ENCODE results near the gene PBRM1. TPM values are rescaled to one million over a fixed set of nuclear protein-coding genes. Genes with fewer than 3 reads are reported as not detected.

Gene PBRM1
- total RNA-seq, 1 donor from 2014 or later: 68.8 TPM

DNA sequence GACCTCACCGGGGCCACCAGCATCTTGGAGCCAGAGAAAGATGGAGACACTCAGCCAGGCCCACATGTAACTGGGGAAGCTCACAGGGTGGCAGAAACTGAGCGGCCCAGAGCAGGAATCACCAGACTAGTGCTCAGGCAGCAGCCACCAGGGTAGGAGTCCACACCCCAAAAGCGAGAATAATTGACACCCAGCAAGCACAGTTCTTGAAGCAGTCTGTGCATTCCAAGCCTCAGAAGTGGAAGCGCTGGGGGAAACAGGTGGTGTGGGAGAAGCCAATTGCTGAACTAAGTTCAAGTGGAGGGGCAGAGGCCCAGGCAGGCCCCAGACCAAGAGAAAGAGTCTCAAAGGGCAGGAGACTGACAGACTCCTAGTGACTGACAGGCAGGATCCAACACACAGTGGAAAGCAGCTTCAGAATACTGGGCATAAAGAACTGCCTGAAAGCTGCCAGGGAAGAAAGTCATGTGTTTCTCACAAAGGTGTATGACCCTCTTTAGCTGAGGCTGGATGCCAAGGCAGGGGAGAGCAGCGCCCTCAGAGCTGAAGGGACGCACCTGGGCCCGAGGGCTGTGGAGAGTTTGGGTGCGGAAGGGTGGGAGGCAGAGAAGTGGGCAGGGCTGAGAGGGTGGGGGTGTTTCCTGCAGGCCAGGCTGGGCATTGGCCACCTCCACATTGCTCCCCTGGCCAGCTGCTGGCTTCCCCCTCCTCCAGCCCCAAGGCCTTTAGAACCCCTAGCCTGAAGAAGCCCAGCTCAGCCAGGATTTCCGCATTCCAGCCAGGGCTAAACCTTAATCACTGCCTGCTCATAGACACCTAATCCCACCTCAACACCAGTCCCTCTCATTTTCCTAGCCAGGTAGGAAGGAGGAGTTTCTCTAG is 159.8 kb downstream of the PBRM1 start:
- no peak overlapping the region for H3K27ac Mint-ChIP-seq
- no peaks in the 10 kb centered on the region for H3K9me3 Mint-ChIP-seq
- intact Hi-C loops (cut with micrococcal nuclease): no loop called here
- H3K27me3 Mint-ChIP-seq (ENCODE audit: insufficient read depth): no peaks in the 10 kb centered on the region
- DNase-seq (ENCODE audit: low spot score): no peak
- peaks cover 6% of the 10 kb centered on the region for H3K36me3 Mint-ChIP-seq (ENCODE audit: low read depth)
- no peak overlapping the region for H3K4me3 Mint-ChIP-seq
- no peaks in the 10 kb centered on the region for H3K4me1 Mint-ChIP-seq (ENCODE audit: low read depth)

DNA sequence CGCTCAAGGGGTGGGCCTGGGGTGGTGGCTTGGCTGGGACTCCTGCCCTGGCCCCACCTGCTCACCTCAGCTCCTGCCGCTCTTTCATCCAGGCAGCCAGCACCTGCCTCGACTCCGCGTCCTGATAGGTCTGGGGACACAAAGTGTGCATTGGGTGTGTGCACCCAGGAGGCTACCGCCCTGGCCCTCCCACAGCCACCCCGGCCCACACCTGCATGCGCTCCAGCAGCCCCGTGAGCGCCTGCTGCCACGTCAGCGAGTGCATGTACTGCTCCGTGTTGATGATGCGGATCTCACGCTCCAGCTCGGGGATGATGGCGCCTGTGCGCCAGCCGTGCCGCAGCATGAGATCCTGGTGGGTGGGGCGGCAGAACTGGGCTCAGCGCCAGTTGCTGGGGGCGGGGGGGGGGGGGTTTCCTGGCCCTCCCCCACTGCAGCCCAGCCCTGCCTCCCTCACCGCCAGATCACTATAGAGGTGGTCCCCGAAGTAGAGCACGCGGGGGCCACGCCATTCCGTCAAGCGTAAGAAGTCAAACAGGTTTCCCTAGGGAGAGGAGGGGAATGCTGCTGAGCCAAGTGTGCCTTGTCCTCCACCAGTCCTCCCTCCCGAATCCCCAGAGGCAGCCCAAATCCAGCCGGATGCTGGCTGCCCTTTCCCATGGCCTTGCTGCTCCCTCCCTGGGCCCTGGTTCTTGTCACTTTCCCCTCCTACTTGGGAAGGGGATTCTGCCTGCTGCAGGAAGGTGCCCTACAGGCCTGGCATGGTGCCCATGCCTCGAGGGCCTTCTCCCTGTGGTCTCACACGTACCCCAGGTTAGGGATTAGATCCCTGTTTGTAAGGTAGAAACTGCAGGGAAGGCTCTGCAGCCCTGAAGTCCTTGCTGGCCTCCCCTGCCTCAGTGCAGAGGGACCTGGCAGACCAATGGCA is 160.7 kb downstream of the PBRM1 start:
- no peak for DNase-seq (ENCODE audit: low spot score)
- no peak overlapping the region for H3K4me3 Mint-ChIP-seq
- H3K27me3 Mint-ChIP-seq (ENCODE audit: insufficient read depth): no peaks in the 10 kb centered on the region
- peaks cover 6% of the 10 kb centered on the region for H3K36me3 Mint-ChIP-seq (ENCODE audit: low read depth)
- intact Hi-C loops (cut with micrococcal nuclease): no loop called here
- no peaks in the 10 kb centered on the region for H3K9me3 Mint-ChIP-seq
- no peak overlapping the region for H3K27ac Mint-ChIP-seq
- H3K4me1 Mint-ChIP-seq (ENCODE audit: low read depth): no peaks in the 10 kb centered on the region

DNA sequence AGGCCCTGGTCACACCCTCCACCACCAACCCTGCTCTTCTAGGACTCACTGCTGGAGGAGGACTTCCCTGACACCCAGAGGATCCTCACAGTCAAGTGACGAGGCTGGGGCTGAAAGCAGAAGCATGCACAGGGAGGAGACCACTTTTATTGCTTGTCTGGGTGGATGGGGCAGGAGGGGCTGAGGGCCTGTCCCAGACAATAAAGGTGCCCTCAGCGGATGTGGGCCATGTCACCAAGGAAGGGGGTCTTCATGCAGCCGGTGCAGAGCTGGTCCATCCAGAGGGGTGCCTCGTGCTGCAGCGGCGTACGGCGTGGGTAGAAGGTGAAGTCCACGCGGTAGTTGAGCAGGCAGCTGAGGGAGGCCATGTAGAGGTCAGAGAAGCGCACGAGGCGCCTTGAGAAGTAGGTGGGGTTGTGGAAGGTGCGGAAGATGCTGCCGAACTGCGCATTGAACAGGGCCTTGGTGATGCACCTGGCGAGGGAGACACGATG is 161.4 kb downstream of the PBRM1 start:
- no peak overlapping the region for H3K27ac Mint-ChIP-seq

DNA sequence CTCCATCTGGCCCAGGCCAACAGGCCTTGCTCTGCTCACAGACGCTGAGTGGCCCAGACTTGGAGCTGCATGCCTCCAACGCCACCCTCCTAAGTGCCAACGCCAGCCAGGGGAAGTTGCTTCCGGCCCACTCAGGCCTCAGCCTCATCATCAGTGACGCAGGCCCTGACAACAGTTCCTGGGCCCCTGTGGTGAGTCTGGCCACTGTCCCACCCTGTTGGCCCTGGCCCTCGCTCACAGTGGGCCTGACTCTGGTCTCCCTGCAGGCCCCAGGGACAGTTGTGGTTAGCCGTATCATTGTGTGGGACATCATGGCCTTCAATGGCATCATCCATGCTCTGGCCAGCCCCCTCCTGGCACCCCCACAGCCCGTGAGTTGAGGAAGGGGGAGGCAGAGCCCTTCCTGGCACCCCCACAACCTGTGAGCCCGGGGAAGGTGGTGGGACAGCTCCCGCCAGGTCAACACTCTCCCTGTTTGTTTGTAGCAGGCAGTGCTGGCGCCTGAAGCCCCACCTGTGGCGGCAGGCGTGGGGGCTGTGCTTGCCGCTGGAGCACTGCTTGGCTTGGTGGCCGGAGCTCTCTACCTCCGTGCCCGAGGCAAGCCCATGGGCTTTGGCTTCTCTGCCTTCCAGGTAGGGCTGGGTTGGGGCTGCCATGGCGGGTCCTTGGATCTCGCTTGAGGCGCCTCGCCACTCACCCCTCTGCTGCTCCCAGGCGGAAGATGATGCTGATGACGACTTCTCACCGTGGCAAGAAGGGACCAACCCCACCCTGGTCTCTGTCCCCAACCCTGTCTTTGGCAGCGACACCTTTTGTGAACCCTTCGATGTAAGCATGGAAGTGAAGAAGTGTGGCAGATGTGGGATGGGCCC is 162.1 kb downstream of the PBRM1 start:
- DNase-seq (ENCODE audit: low spot score): no peak
- Mint-ChIP-seq H3K9me3 (no peaks in the 10 kb centered on the region), H3K36me3 (ENCODE audit: low read depth) (peaks cover 4% of the 10 kb centered on the region), H3K27me3 (ENCODE audit: insufficient read depth) (no peaks in the 10 kb centered on the region), H3K4me3 (no peak overlapping the region), H3K27ac (no peak overlapping the region), H3K4me1 (ENCODE audit: low read depth) (no peaks in the 10 kb centered on the region)
- intact Hi-C loops (cut with micrococcal nuclease): no loop called here

More for the DNA sequence above, 161.4 kb downstream of the PBRM1 start:
- Mint-ChIP-seq H3K27me3 (ENCODE audit: insufficient read depth) (no peaks in the 10 kb centered on the region), H3K4me1 (ENCODE audit: low read depth) (no peaks in the 10 kb centered on the region), H3K4me3 (no peak overlapping the region), H3K9me3 (no peaks in the 10 kb centered on the region), H3K36me3 (ENCODE audit: low read depth) (peaks cover 6% of the 10 kb centered on the region)
- intact Hi-C loops (cut with micrococcal nuclease): no loop called here
- no peak for DNase-seq (ENCODE audit: low spot score)

DNA sequence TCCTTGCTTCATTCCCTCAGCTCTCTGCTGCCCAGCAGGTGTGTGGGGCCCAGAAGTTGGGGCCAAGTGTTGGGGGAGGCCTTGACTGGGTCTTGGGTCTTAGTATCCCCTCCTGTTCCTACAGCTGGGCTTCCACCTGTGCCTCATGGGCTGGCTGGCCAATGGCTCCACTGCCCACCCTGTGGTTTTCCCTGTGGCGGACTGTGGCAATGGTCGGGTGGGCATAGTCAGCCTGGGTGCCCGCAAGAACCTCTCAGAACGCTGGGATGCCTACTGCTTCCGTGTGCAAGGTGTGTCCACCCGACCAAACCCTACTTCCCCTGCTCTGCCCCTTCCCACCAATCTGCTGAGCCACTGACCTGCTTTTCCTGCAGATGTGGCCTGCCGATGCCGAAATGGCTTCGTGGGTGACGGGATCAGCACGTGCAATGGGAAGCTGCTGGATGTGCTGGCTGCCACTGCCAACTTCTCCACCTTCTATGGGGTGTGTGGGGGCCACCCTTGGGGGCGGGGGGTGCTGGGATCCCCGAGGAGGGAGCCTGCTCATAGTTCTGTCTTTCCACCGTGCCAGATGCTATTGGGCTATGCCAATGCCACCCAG is 163.0 kb downstream of the PBRM1 start:
- Mint-ChIP-seq H3K27ac (no peak overlapping the region), H3K27me3 (ENCODE audit: insufficient read depth) (no peaks in the 10 kb centered on the region), H3K9me3 (no peaks in the 10 kb centered on the region), H3K4me1 (ENCODE audit: low read depth) (no peaks in the 10 kb centered on the region), H3K4me3 (no peak overlapping the region), H3K36me3 (ENCODE audit: low read depth) (peaks cover under 1% of the 10 kb centered on the region)
- intact Hi-C loops (cut with micrococcal nuclease): no loop called here
- DNase-seq (ENCODE audit: low spot score): no peak

DNA sequence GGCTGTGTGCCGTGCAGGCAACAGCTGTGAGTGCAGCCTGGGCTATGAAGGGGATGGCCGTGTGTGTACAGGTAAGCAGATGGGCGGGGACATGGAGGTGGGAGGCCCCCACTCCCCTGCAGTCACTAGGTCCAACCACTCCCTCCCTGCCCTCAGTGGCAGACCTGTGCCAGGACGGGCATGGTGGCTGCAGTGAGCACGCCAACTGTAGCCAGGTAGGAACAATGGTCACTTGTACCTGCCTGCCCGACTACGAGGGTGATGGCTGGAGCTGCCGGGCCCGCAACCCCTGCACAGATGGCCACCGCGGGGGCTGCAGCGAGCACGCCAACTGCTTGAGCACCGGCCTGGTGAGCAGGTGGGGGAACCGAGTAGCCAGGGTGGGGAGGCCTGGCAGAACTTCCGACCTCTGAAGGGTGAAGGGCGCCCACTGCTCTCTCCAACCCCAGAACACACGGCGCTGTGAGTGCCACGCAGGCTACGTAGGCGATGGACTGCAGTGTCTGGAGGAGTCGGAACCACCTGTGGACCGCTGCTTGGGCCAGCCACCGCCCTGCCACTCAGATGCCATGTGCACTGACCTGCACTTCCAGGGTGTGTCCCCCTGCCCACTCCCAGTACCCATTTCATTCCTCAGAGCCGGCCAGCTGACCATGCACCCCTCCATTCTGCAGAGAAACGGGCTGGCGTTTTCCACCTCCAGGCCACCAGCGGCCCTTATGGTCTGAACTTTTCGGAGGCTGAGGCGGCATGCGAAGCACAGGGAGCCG is 163.6 kb downstream of the PBRM1 start:
- no peak for DNase-seq (ENCODE audit: low spot score)
- H3K36me3 Mint-ChIP-seq (ENCODE audit: low read depth): no peaks in the 10 kb centered on the region
- H3K9me3 Mint-ChIP-seq: no peaks in the 10 kb centered on the region
- H3K27me3 Mint-ChIP-seq (ENCODE audit: insufficient read depth): no peaks in the 10 kb centered on the region
- no peak overlapping the region for H3K4me3 Mint-ChIP-seq
- no peaks in the 10 kb centered on the region for H3K4me1 Mint-ChIP-seq (ENCODE audit: low read depth)
- intact Hi-C loops (cut with micrococcal nuclease): no loop called here
- H3K27ac Mint-ChIP-seq: no peak overlapping the region

DNA sequence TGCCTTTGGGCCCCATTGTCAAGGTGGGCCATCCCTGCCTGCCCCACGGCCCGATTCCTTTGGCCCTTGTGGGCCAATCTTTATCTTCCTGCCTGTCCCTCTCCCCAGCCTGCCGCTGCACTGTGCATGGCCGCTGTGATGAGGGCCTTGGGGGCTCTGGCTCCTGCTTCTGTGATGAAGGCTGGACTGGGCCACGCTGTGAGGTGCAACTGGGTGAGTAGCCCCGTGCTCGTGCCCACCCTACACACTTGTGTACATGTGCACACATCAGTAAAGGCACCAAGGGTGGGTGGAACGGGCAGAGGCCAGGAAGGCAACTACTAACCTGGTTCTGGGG is 164.3 kb downstream of the PBRM1 start:
- no peak overlapping the region for H3K4me3 Mint-ChIP-seq
- H3K4me1 Mint-ChIP-seq (ENCODE audit: low read depth): no peaks in the 10 kb centered on the region
- no peak for DNase-seq (ENCODE audit: low spot score)
- intact Hi-C loops (cut with micrococcal nuclease): no loop called here
- no peak overlapping the region for H3K27ac Mint-ChIP-seq
- no peaks in the 10 kb centered on the region for H3K36me3 Mint-ChIP-seq (ENCODE audit: low read depth)
- H3K9me3 Mint-ChIP-seq: no peaks in the 10 kb centered on the region
- no peaks in the 10 kb centered on the region for H3K27me3 Mint-ChIP-seq (ENCODE audit: insufficient read depth)

DNA sequence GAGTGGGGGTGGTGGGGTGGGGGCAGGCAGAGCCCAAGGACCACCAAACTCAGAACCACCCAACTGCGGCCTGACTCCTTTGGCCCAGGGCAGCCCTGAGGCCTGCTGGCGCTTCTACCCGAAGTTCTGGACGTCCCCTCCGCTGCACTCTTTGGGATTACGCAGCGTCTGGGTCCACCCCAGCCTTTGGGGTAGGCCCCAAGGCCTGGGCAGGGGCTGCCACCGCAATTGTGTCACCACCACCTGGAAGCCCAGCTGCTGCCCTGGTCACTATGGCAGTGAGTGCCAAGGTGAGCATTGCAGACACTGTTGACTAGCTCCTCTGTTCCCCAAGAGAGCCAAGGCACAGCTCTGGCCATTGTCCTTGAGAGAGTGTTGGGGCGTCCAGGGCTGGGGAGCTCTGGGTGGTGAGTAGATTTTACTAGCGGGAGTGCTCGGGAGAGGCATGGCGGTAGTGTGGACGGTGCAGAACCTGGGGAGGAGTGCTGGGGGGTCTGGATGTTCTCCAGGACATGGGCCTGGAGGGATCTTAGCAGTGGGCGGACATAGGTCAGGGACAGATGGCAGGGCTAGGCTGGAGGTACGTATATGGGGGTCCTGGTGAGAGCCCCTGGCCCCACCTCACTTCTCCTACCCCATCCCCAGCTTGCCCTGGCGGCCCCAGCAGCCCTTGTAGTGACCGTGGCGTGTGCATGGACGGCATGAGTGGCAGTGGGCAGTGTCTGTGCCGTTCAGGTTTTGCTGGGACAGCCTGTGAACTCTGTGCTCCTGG is 164.8 kb downstream of the PBRM1 start:
- intact Hi-C loops (cut with micrococcal nuclease): no loop called here

DNA sequence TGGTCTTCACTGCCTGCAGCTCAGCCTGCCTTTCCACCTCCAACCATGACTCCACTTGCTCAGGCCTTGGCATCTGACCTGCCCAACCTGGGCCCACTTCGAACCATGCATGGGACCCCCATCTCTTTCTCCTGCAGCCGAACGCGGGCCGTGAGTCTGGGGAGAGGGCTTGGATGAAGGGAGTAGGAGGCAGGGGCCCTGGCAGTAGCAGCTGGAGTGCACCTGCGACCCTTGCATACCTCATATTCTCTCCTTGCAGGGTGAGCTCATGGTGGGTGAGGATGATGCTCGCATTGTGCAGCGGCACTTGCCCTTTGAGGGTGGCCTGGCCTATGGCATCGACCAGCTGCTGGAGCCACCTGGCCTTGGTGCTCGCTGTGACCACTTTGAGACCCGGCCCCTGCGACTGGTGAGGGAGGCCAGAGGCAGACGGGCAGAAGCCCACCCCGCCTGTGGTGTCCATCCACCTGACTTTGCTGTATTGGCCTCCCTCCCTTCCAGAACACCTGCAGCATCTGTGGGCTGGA is 165.5 kb downstream of the PBRM1 start:
- no peak overlapping the region for H3K27ac Mint-ChIP-seq
- no peaks in the 10 kb centered on the region for H3K36me3 Mint-ChIP-seq (ENCODE audit: low read depth)
- no peak overlapping the region for H3K4me3 Mint-ChIP-seq
- intact Hi-C loops (cut with micrococcal nuclease): no loop called here
- H3K27me3 Mint-ChIP-seq (ENCODE audit: insufficient read depth): no peaks in the 10 kb centered on the region
- no peaks in the 10 kb centered on the region for H3K9me3 Mint-ChIP-seq
- no peaks in the 10 kb centered on the region for H3K4me1 Mint-ChIP-seq (ENCODE audit: low read depth)
- no peak for DNase-seq (ENCODE audit: low spot score)

More for the DNA sequence above, 164.8 kb downstream of the PBRM1 start:
- no peaks in the 10 kb centered on the region for H3K36me3 Mint-ChIP-seq (ENCODE audit: low read depth)
- H3K4me3 Mint-ChIP-seq: no peak overlapping the region
- H3K27ac Mint-ChIP-seq: no peak overlapping the region
- DNase-seq (ENCODE audit: low spot score): no peak
- no peaks in the 10 kb centered on the region for H3K4me1 Mint-ChIP-seq (ENCODE audit: low read depth)
- H3K9me3 Mint-ChIP-seq: no peaks in the 10 kb centered on the region
- H3K27me3 Mint-ChIP-seq (ENCODE audit: insufficient read depth): no peaks in the 10 kb centered on the region

DNA sequence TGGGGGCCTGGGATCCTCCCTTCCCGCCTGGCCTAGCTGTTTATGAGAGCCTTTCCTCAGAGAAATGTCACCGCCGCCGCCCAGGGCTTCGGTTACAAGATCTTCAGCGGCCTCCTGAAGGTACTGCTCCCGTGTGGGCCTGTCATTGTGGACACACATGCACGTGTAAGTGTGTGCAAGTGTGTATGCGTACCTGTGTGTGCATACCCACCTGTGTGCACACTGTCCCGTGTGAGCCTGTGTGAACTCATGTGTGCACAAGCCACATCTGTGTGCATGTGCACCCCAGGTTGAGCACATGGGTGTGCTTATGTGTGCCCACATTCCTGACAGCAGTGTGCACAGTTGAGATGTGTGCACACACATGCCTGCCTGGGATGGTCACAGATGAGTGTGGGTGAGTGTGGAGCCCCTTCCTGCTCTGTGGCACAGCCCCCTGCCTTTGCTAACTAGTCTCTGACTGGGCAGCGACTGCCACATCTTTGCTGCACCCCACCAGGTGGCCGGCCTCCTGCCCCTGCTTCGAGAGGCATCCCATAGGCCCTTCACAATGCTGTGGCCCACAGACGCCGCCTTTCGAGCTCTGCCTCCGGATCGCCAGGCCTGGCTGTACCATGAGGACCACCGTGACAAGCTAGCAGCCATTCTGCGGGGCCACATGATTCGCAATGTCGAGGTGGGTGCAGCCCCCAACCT is 166.1 kb downstream of the PBRM1 start:
- no peak for DNase-seq (ENCODE audit: low spot score)
- intact Hi-C loops (cut with micrococcal nuclease): no loop called here
- H3K4me3 Mint-ChIP-seq: no peak overlapping the region
- H3K27ac Mint-ChIP-seq: no peak overlapping the region
- no peaks in the 10 kb centered on the region for H3K27me3 Mint-ChIP-seq (ENCODE audit: insufficient read depth)
- no peaks in the 10 kb centered on the region for H3K4me1 Mint-ChIP-seq (ENCODE audit: low read depth)
- H3K9me3 Mint-ChIP-seq: no peaks in the 10 kb centered on the region
- no peaks in the 10 kb centered on the region for H3K36me3 Mint-ChIP-seq (ENCODE audit: low read depth)

Measured in activated T-helper 1 cell treated with anti-CD3 and anti-CD28 coated beads, Interleukin-12 subunit alpha, Interleukin-12 subunit beta, Interleukin-2, Interleukin-4 antibody, amounts not matched to agents 30 ng/mL and 10 ng/mL and 1 ng/mL, durations not matched to agents 14 hours and 24 hours and 36 hours (primary cell).